ENCODE data around the gene HSP90B1.

Gene HSP90B1

DNA sequence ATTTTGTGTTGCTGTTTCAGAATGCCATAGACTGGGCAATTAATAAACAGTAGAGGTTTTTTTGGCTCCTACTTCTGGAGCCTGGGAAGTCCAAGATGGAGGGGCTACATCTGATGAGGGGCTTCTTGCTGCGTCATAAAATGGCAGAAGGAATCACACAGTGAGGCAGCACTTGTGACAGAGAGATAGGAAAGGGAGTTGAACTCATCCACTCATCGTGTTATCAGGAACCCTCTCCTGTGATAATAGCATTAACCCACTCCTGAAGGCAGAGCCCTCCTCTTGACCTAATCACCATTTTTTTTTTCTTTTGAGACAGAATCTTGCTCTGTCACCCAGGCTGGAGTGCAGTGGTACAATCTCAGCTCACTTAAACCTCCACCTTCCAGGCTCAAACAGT is 45.2 kb downstream of the HSP90B1 start:
- TF ChIP-seq, protein P1, sequence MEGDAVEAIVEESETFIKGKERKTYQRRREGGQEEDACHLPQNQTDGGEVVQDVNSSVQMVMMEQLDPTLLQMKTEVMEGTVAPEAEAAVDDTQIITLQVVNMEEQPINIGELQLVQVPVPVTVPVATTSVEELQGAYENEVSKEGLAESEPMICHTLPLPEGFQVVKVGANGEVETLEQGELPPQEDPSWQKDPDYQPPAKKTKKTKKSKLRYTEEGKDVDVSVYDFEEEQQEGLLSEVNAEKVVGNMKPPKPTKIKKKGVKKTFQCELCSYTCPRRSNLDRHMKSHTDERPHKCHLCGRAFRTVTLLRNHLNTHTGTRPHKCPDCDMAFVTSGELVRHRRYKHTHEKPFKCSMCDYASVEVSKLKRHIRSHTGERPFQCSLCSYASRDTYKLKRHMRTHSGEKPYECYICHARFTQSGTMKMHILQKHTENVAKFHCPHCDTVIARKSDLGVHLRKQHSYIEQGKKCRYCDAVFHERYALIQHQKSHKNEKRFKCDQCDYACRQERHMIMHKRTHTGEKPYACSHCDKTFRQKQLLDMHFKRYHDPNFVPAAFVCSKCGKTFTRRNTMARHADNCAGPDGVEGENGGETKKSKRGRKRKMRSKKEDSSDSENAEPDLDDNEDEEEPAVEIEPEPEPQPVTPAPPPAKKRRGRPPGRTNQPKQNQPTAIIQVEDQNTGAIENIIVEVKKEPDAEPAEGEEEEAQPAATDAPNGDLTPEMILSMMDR (IDR thresholded peaks at IDR 0.05; ENCODE audit: low read depth, low read length, missing control alignments) = no peak
- no peak overlapping the region for H3K4me3 ChIP-seq (ENCODE audit: low read depth, low read length)
- in situ Hi-C loops (cut with HindIII; ENCODE audit: low sequenced_read_pairs) = no loop called here
- DNase-seq (ENCODE audit: low read depth) = no peak

DNA sequence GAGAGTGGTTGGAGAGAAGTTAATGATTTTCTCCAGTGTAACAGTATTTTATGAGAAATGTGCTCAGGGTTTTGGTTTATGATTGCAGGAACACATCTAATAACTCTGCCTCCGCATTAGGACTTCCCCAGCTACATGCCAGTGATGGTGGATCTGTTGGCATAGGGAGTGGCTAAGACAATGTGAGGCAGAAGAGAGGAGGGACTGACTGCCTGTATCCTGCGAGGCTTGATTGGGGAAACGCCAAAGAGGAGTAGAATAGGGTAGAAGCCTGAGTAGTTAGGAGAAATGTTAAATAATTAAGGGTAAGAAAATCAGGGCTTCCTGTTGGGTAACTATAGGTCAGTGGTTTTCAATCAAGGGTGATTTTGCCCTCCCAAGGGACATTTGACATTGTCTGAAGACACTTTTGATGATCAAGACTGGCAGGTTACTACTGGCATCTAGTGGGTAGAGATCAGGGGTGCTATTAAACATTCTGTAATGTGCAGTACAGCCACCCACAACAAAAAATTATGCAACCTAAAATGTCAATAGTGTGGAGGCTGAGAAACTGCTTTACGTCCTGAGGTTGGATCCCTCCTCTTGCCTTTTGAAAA is 48.3 kb downstream of the HSP90B1 start:
- TF ChIP-seq, protein P1 (IDR thresholded peaks at IDR 0.05; ENCODE audit: low read depth, low read length, missing control alignments) = no peak
- no peak for DNase-seq (ENCODE audit: low read depth)
- in situ Hi-C loops (cut with HindIII; ENCODE audit: low sequenced_read_pairs) = no loop called here
- no peak overlapping the region for H3K4me3 ChIP-seq (ENCODE audit: low read depth, low read length)

DNA sequence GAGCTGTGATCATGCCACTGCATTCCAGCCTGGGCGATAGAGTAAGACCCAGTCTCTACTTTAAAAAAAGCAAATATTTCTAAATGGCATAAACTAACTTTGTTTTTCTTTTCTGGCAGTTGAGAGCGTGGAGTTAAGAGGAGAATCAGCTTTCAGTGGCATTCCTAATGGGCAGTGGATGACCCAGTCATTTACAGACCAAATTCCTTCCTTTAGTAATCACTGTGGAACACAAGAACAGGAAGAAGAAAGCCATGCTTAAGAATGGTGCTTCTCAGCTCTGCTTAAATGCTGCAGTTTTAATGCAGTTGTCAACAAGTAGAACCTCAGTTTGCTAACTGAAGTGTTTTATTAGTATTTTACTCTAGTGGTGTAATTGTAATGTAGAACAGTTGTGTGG is 56.6 kb downstream of the HSP90B1 start:
- TF ChIP-seq, protein P1 (IDR thresholded peaks at IDR 0.05; ENCODE audit: low read depth, low read length, missing control alignments) = no peak
- in situ Hi-C loops (cut with HindIII; ENCODE audit: low sequenced_read_pairs) = no loop called here
- H3K4me3 ChIP-seq (ENCODE audit: low read depth, low read length) = no peak overlapping the region
- peak; percentile 19 for DNase-seq (ENCODE audit: low read depth)

DNA sequence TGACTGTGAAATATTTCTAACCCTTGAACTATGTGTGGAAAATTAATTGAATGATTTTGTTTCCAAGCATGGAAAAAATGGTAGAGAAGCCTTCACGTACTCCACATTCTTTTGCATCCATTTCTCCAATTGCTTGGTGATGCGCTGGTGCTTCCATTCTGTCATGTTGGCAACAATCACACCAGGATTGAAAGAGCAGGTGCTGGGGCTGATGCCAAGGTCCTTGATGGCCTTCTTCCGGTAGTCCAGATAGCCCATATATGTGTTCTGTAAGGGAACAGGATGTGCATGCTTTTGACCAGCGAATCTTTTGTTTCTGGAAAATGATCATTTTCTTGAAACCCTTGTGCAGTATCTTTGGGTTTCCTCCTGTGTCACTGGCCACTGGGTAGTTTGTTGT is 64.0 kb downstream of the HSP90B1 start:
- TF ChIP-seq, protein P1 (IDR thresholded peaks at IDR 0.05; ENCODE audit: low read depth, low read length, missing control alignments) = no peak
- no peak overlapping the region for H3K4me3 ChIP-seq (ENCODE audit: low read depth, low read length)
- in situ Hi-C loops (cut with HindIII; ENCODE audit: low sequenced_read_pairs) = no loop called here
- no peak for DNase-seq (ENCODE audit: low read depth)

DNA sequence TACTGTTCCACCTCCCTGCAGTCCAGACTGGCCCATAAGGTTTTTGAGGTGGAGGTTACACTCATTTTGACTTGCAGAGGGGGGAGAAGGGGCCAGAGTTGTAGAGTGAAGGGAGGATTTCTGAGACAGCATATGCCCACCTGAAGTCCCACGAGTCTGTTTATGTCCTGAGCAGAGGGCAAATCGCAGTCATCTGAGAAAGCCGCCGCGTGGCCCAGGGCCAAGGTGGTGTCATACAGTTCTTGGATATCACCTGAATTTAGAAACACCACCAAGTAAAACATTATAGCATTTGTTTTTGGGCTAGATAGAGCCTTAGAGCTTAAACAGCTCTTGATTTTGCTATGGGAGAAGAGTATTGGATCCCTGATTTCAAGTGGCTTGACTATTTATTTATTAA is 66.4 kb downstream of the HSP90B1 start:
- in situ Hi-C loops (cut with HindIII; ENCODE audit: low sequenced_read_pairs) = no loop called here
- DNase-seq (ENCODE audit: low read depth) = no peak
- H3K4me3 ChIP-seq (ENCODE audit: low read depth, low read length) = no peak overlapping the region
- TF ChIP-seq, protein P1 (IDR thresholded peaks at IDR 0.05; ENCODE audit: low read depth, low read length, missing control alignments) = no peak

DNA sequence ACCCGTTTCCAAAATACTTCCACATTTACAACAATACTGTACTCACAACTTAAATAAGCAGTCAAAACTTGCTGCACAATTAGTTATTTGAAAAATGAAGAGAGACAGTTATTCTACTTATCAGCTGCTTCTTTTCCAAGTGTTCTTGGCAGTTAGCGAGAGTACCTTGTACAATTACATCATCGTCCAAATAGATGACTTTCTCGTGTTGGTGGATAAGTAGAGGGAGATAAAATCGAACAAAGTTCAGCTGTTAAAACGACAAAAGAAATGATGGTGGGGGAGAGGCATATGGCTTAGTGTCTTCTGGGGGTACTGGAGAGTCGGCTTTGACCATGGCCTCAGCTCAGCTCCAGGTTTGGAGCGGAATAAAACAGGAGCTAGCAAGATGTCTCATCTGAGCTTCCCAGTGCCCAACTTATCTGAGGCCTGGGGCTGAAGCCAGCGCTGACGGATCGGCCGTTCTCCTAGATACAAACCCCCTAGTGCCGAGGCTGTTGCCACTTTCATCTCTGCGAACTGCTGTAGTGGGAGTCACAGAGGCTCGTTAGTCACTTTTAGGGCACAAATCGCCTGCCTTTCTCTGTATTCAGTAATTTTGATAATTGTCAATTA is 67.2 kb downstream of the HSP90B1 start:
- in situ Hi-C loops (cut with HindIII; ENCODE audit: low sequenced_read_pairs) = no loop called here
- no peak for DNase-seq (ENCODE audit: low read depth)
- no peak overlapping the region for H3K4me3 ChIP-seq (ENCODE audit: low read depth, low read length)
- TF ChIP-seq, protein P1 (IDR thresholded peaks at IDR 0.05; ENCODE audit: low read depth, low read length, missing control alignments) = no peak

All from astrocyte of the cerebellum (primary cell).